ENCODE measurements around the gene CAMK2G.

CAMK2G gene

DNA sequence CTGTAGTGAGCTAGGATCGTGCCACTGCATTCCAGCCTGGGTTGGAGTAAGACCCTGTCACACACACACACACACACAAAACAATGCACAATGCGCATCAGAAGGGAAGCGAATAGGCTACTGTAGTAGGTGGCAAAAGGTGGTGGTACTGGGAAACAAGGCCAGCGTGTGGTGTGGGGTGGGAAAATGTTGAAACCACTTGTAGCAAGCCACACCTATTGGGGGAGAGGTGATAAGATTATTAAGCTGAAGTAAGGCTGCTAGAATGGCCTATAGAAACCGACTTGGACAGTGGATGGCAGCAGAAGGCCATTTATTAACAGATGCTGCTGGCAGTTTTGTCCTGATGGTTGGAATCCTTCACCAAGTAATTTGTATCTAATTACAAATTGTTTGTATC, 99.7 kb downstream of the CAMK2G start:
- H3K9ac ChIP-seq (ENCODE audit: low read length), result peak overlapping the region; percentile 36
- no peaks in the 10 kb centered on the region for H3K27me3 ChIP-seq (ENCODE audit: control insufficient read depth, insufficient read depth, low read length)
- no peak overlapping the region for H3K4me3 ChIP-seq (ENCODE audit: low read length)
- no peaks in the 10 kb centered on the region for H3K36me3 ChIP-seq (ENCODE audit: control insufficient read depth, insufficient read depth, low read length)
- H3K4me1 ChIP-seq (ENCODE audit: control insufficient read depth, insufficient read depth, low read length), result peaks cover 29% of the 10 kb centered on the region
- H3K9me3 ChIP-seq (ENCODE audit: control insufficient read depth, low read length), result no peaks in the 10 kb centered on the region

DNA sequence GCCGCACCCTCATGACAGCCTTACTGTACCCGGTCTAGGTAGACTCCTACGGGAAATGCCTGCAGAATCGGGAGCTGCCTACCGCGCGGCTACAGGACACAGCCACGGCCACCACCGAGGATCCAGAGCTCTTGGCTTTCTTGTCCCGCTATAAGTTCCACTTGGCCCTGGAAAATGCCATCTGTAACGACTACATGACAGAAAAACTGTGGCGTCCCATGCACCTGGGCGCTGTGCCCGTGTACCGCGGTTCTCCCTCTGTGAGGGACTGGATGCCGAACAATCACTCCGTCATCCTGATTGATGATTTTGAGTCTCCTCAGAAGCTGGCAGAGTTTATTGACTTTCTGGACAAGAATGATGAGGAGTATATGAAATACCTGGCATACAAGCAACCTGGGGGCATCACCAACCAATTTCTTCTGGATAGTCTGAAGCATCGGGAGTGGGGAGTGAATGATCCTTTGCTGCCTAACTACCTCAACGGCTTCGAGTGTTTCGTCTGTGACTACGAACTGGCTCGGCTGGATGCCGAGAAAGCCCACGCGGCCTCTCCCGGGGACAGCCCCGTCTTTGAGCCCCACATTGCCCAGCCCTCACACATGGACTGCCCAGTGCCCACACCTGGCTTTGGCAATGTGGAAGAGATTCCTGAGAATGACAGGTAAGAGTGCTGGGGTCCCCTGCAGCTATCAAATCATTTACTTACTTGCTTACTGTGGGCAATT, 101.0 kb downstream of the CAMK2G start:
- Histone ChIP-seq H3K27me3 (ENCODE audit: control insufficient read depth, insufficient read depth, low read length) (no peaks in the 10 kb centered on the region), H3K4me1 (ENCODE audit: control insufficient read depth, insufficient read depth, low read length) (peaks cover 29% of the 10 kb centered on the region), H3K4me3 (ENCODE audit: low read length) (peak overlapping the region; percentile 68), H3K9me3 (ENCODE audit: control insufficient read depth, low read length) (no peaks in the 10 kb centered on the region), H3K9ac (ENCODE audit: low read length) (peak overlapping the region; percentile 76), H3K36me3 (ENCODE audit: control insufficient read depth, insufficient read depth, low read length) (no peaks in the 10 kb centered on the region)

GRCh38 chr10:73772281-73773151, 101.8 kb downstream of the CAMK2G start:
- peaks cover 29% of the 10 kb centered on the region for H3K4me1 ChIP-seq (ENCODE audit: control insufficient read depth, insufficient read depth, low read length)
- H3K4me3 ChIP-seq (ENCODE audit: low read length), result peak overlapping the region; percentile 68
- H3K36me3 ChIP-seq (ENCODE audit: control insufficient read depth, insufficient read depth, low read length), result no peaks in the 10 kb centered on the region
- H3K9me3 ChIP-seq (ENCODE audit: control insufficient read depth, low read length), result no peaks in the 10 kb centered on the region
- H3K9ac ChIP-seq (ENCODE audit: low read length), result peak overlapping the region; percentile 76
- H3K27me3 ChIP-seq (ENCODE audit: control insufficient read depth, insufficient read depth, low read length), result no peaks in the 10 kb centered on the region

DNA sequence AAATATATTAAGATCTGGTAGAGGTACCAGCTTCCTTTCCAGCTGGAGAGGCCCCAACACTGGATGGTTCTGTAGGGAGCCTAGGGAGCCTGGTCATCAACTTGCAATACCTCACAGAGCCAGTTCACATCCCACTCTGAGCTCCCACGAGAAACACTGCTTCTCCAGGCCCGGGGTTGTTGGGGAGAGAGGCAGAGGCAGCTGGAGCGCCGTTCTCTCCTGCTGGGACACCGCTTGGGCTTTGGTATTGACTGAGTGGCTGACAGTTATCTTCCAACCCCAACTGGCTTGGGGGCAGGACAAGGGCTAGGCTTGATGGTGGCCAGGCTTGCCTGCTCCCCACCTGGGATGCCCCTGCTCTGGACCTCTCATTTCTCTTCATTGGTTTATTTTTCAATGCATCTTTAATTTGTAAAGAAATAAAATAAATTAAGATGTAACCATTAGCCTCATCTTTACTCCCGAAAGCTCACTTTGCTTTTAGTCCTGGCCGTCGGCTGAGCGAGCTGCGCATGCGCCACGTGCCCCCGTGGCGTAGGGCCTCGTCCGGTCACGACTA, 102.6 kb downstream of the CAMK2G start:
- Histone ChIP-seq H3K9me3 (ENCODE audit: control insufficient read depth, low read length) (no peaks in the 10 kb centered on the region), H3K9ac (ENCODE audit: low read length) (peak overlapping the region; percentile 76), H3K4me1 (ENCODE audit: control insufficient read depth, insufficient read depth, low read length) (peaks cover 29% of the 10 kb centered on the region), H3K36me3 (ENCODE audit: control insufficient read depth, insufficient read depth, low read length) (no peaks in the 10 kb centered on the region), H3K4me3 (ENCODE audit: low read length) (peak overlapping the region; percentile 68), H3K27me3 (ENCODE audit: control insufficient read depth, insufficient read depth, low read length) (no peaks in the 10 kb centered on the region)

DNA sequence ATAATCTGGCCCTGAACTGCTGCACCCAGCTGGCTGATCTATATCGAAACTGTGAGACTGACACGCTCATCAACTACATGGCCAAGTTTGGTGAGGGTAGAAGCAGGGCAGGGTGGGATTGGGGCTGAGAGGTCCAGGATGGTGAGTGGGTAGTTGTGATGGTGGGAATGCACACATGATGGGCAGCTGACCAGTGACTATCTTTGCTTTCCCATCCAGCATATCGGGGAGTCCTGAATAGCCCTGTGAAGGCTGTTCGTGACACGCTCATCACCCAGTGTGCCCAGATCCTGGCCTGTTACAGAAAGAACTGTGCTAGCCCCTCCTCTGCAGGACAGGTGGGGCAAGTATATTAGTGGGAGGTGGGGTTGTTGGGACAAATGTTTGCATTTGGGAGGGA, 105.0 kb downstream of the CAMK2G start:
- H3K9ac ChIP-seq (ENCODE audit: low read length), result no peak overlapping the region
- H3K27me3 ChIP-seq (ENCODE audit: control insufficient read depth, insufficient read depth, low read length), result no peaks in the 10 kb centered on the region
- H3K4me1 ChIP-seq (ENCODE audit: control insufficient read depth, insufficient read depth, low read length), result peaks cover 18% of the 10 kb centered on the region
- no peak overlapping the region for H3K4me3 ChIP-seq (ENCODE audit: low read length)
- peaks cover 5% of the 10 kb centered on the region for H3K36me3 ChIP-seq (ENCODE audit: control insufficient read depth, insufficient read depth, low read length)
- no peaks in the 10 kb centered on the region for H3K9me3 ChIP-seq (ENCODE audit: control insufficient read depth, low read length)

DNA sequence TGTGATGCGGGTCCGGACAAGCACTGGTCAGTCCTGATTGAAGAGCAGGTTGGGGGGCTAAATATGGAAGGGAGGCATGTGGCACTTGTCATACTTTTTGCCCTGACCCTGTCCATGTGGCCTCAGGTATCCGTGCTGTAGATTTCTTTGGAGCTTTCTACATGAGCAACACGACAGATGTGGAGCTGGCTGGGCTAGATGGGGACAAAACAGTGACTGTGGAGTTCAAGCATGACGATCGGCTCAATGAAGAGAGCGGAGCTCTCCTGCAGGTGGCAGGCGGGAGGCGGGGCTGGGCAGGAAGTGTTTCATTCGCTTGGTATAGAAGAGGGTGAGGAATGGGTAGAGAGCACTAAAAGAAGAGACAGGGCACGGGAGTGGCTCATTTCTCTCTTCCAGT, 105.5 kb downstream of the CAMK2G start:
- H3K9ac ChIP-seq (ENCODE audit: low read length), result no peak overlapping the region
- H3K4me3 ChIP-seq (ENCODE audit: low read length), result no peak overlapping the region
- no peaks in the 10 kb centered on the region for H3K27me3 ChIP-seq (ENCODE audit: control insufficient read depth, insufficient read depth, low read length)
- peaks cover 5% of the 10 kb centered on the region for H3K36me3 ChIP-seq (ENCODE audit: control insufficient read depth, insufficient read depth, low read length)
- H3K4me1 ChIP-seq (ENCODE audit: control insufficient read depth, insufficient read depth, low read length), result peaks cover 14% of the 10 kb centered on the region
- H3K9me3 ChIP-seq (ENCODE audit: control insufficient read depth, low read length), result no peaks in the 10 kb centered on the region

GRCh38 chr10:73765066-73765465, 109.3 kb downstream of the CAMK2G start:
- no peaks in the 10 kb centered on the region for H3K4me1 ChIP-seq (ENCODE audit: control insufficient read depth, insufficient read depth, low read length)
- no peak overlapping the region for H3K4me3 ChIP-seq (ENCODE audit: low read length)
- peaks cover 27% of the 10 kb centered on the region for H3K36me3 ChIP-seq (ENCODE audit: control insufficient read depth, insufficient read depth, low read length)
- no peaks in the 10 kb centered on the region for H3K9me3 ChIP-seq (ENCODE audit: control insufficient read depth, low read length)
- H3K27me3 ChIP-seq (ENCODE audit: control insufficient read depth, insufficient read depth, low read length), result no peaks in the 10 kb centered on the region
- no peak overlapping the region for H3K9ac ChIP-seq (ENCODE audit: low read length)

DNA sequence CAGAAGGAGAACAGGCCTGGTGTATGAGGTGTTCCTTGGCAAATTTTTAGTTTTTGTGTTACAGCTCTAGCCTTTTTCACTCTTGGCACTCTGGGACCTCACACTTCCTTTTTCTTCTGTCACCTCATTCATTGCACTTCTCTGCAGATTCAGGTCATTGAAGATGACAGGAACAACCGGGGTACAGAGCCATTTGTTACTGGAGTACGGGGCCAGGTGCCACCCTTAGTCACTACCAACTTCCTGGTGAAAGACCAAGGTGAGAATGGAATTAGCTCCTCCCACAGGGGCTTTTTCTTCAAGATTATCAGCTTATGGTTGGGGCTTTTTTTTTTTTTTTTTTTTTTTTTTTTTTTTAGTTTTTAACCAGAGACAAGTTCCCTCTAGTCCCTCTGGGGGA, 111.0 kb downstream of the CAMK2G start:
- Histone ChIP-seq H3K9ac (ENCODE audit: low read length) (no peak overlapping the region), H3K4me1 (ENCODE audit: control insufficient read depth, insufficient read depth, low read length) (no peaks in the 10 kb centered on the region), H3K27me3 (ENCODE audit: control insufficient read depth, insufficient read depth, low read length) (no peaks in the 10 kb centered on the region), H3K9me3 (ENCODE audit: control insufficient read depth, low read length) (no peaks in the 10 kb centered on the region), H3K36me3 (ENCODE audit: control insufficient read depth, insufficient read depth, low read length) (peaks cover 35% of the 10 kb centered on the region), H3K4me3 (ENCODE audit: low read length) (no peak overlapping the region)

DNA sequence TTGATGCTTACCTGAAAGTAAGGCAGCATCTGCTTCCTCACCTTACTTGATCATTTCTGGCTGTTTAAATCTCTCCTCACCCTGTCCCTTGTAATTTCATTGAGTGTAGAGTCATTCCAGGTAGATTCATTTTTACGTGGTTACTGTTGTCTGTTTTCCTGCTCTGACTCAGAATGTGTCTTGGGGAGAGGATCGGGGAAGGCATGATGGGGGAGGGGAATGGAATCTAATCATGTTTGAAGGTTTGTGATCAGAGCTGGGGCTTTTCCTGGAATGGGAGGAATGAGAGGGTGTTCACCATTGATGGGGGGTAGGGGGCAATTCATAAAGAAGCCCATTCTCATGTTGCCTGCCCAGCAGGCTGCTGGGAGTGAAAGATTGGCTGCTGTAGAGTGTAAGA, 111.4 kb downstream of the CAMK2G start:
- Histone ChIP-seq H3K27me3 (ENCODE audit: control insufficient read depth, insufficient read depth, low read length) (no peaks in the 10 kb centered on the region), H3K9ac (ENCODE audit: low read length) (no peak overlapping the region), H3K4me3 (ENCODE audit: low read length) (no peak overlapping the region), H3K9me3 (ENCODE audit: control insufficient read depth, low read length) (no peaks in the 10 kb centered on the region), H3K36me3 (ENCODE audit: control insufficient read depth, insufficient read depth, low read length) (peaks cover 35% of the 10 kb centered on the region), H3K4me1 (ENCODE audit: control insufficient read depth, insufficient read depth, low read length) (no peaks in the 10 kb centered on the region)
